H1 (cell line): ENCODE results near the gene RRP7A. TPM values are rescaled to one million over a fixed set of nuclear protein-coding genes. Genes with fewer than 3 reads are reported as not detected.

Experiments
- USF2 ChIP-seq: IDR thresholded peaks from 2 replicates; pipeline ENCODE4 v1.6.1; 2011; ENCODE audit warnings: low read length, improper control_type of control experiment
- polyA plus RNA-seq, 7 experiments: library from polyadenylated mRNA; depleted of rRNA in 3 of 7; stranded (reverse) in 5 of 7; unstranded in 2 of 7; fragments of >200 nt in 5 of 7; fragments of 200-250 nt in 2 of 7; gene quantifications; 1 replicate in 5 of 7; 2 replicates in 1 of 7; 4 replicates in 1 of 7; pipeline versions ENCODE4 v1.2.1 to v1.2.3, GENCODE V29; 2011 to 2013; ENCODE audit warnings: missing spikeins in 2 of 7, mixed read lengths in 2 of 7
- total RNA-seq: library from RNA; stranded (reverse); fragmentation: NEBNext Ultra II Directional; extraction: Animal tissue kit (Norgen Biotek cat#: 25700); gene quantifications from 2 replicates; pipeline ENCODE4 v1.2.1, GENCODE V29; 2021

The RRP7A gene
- total and polyA plus RNA-seq, 2 of the 8 experiments (the other 6 are each of a cell fraction or from before 2014, with no cell fraction given), result 18.4 to 49.0 TPM

- no peak for TF ChIP-seq USF2
- TF ChIP-seq, all 59 proteins: peak for 0
These were observed 46.4 kb upstream of the RRP7A start (continued) for GRCh38 chr22:42565956-42566355.
